ENCODE results near the gene CHURC1. TPM values are rescaled to one million over a fixed set of nuclear protein-coding genes. Genes with fewer than 3 reads are reported as not detected.

Gene CHURC1
- polyA plus RNA-seq, 3 donors = 20.3 to 52.4 (median 46.9) TPM

- no peak overlapping the region for H3K27ac ChIP-seq (ENCODE audit: low read depth, low read length)
- WGBS, 3 donors = 94 to 97% (median 95%) methylated on average over 8 of the region's 8 CpGs
Observed at GRCh38 chr14:64950889-64951288, 36.6 kb downstream of the CHURC1 start.

GRCh38 chr14:64951291-64951690 lies 37.0 kb downstream of the CHURC1 start:
- 95 to 97% (median 96%) methylated on average over 7 to 8 of the region's 8 CpGs for WGBS, 3 donors
- H3K27ac ChIP-seq (ENCODE audit: low read depth, low read length) = no peak overlapping the region

- H3K27ac ChIP-seq (ENCODE audit: low read depth, low read length) = no peak overlapping the region
Observed at GRCh38 chr14:64951724-64952123, 37.5 kb downstream of the CHURC1 start.

DNA sequence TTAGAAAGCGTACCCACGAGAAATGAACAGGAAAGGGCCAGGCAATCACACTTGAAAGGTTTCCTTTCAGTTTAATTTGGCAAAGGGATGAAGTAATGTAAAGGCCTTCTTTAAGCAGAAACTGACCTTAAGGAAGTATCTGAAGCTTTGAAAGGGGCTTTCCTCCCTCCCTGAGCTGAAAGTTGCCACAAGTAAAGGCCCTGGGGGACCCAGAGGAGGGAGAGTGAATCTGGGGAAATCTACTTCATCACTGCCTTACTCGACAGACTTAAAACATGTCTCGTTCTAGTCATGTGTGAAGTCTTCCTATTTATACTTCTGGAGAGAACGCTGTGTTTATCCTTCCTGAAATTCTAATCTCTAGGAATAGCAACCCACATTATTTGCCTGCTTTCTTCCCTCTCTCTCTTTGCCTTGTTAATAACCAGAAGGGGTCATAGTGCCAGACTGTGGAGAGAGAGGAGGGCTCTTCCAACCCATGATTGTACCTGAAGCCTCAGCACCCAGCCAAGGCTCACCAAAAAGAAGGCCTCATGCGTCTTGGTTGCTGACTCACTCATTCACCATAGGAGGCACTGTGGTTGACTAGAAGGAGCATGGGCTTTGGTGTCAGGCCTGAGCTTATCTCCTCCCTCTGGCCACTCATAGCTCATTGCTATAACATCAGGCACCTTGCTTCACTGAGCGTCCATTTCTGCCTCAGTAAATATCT lies 38.5 kb downstream of the CHURC1 start:
- 78 to 82% (median 78%) methylated on average over 7 of the region's 7 CpGs for WGBS, 3 donors
- no peak overlapping the region for H3K27ac ChIP-seq (ENCODE audit: low read depth, low read length)

- 92 to 95% (median 93%) methylated on average over 8 of the region's 8 CpGs for WGBS, 3 donors
- no peak overlapping the region for H3K27ac ChIP-seq (ENCODE audit: low read depth, low read length)
Observed at GRCh38 chr14:64953310-64953654, 39.0 kb downstream of the CHURC1 start.

DNA sequence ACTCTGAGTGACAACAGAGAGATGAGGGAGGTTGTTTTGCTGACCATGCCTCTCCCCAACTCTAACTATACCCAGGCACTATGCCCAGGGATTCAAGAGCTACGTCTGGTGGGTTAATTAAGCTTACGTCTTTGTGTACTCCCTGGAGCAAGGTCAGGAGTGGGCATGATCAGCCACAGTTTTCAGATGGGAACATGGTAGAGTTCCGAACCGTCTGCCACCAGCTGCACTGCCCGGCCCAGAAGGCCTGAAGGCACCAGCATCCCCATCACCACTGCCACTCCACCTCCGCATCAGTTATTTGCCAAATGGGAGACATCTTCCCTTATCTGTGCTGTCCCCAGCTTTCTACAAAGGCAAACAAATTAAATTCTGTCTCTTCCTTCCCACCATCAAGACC lies 39.4 kb downstream of the CHURC1 start:
- H3K27ac ChIP-seq (ENCODE audit: low read depth, low read length) = no peak overlapping the region
- 91 to 96% (median 95%) methylated on average over 6 of the region's 6 CpGs for WGBS, 3 donors

DNA sequence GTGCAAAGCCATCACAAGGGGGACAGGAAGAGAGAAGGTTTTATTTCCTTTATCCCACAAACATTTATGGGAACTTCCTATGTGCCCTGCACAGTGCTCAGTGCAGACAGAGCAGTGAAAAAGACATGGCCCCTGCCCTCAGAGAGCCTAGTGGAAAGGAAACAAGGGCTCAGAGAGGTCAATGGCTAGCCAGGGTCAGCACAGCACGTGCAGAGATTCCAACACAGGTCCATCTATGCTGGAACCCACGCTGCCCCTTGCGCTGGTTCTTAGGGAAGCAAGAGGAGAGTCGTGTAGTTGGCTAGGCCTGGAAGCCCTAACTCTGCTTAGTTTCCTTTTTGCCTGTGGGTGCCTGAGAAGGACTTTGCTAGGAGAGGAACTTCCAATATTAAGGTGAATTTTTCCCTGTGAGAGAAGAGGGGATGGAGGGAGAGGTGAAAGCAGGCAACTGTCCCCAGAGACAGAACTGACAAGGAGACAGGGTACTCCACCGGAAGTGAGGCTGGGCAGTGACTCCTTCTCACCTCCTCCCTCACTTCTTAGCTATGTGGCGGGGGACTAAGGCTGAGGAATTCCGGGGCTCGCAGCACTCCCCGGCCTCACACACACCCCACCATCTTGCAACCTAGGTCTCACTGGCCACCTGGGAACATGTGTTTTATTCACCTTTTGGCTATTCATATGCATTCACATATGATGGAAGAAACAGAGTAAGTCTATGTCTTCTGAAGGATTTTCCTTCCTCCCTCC lies 40.4 kb downstream of the CHURC1 start:
- no peak overlapping the region for H3K27ac ChIP-seq (ENCODE audit: low read depth, low read length)
- WGBS, 3 donors = 88 to 91% (median 91%) methylated on average over 9 of the region's 9 CpGs

GRCh38 chr14:64955297-64955696 lies 41.0 kb downstream of the CHURC1 start:
- WGBS, 3 donors = 33 to 94% (median 89%) methylated on average over 6 of the region's 6 CpGs
- no peak overlapping the region for H3K27ac ChIP-seq (ENCODE audit: low read depth, low read length)

DNA sequence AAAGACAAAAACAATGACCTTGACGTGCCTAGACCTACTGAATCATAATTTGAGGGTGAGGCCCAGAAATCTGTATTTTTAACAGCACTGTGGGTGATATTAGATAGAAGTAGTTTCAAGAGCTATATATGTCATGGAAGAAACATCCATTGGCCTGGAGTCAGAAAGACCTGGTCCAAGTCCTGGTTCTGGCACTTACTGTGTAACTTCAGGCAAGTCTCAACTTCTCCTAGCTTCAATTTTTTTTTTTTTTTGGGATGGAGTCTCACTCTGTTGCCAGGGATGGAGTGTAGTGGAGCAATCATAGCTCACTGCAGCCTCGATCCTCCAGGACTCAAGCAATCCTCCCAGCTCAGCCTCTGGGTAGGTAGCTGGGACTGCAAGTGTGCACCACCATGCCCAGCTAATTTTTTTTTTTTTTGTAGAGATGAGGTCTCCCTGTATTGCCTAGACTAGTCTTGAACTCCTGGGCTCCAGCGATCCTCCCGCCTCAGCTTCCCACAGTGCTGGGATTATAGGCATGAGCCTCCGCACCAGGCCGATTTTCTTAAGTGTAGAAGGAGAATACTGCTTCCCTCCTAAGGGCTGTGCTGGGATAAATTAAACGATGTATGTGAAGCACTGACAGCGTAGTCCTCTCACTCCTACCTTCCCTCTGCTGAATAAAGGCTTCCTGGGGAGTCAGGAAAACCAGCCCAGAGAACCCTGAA lies 42.6 kb downstream of the CHURC1 start:
- WGBS, 3 donors = 85 to 94% (median 92%) methylated on average over 8 of the region's 8 CpGs
- no peak overlapping the region for H3K27ac ChIP-seq (ENCODE audit: low read depth, low read length)

- WGBS, 3 donors = 91 to 94% (median 93%) methylated on average over 2 of the region's 2 CpGs
- H3K27ac ChIP-seq (ENCODE audit: low read depth, low read length) = no peak overlapping the region
Observed at GRCh38 chr14:64958201-64958600, 43.9 kb downstream of the CHURC1 start.

DNA sequence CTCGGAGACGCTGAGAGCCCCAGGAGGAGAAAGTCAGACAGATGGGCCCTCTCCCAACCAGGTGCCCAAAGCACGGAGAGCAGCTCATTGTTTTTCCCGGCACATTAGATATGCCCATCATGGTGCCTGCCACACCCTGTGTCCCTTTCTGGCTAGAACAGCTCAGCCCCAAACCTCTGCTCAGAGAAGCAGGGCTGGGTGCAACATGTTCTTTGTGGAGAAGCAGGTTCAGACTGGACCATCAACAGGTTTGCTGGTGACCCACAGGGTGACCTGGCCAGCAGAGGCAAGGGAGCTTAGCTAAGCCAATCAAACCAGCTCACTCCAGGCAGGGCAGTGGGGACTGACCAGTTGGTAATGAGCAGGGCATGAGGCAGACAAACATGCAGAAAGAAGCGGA lies 44.5 kb downstream of the CHURC1 start:
- no peak overlapping the region for H3K27ac ChIP-seq (ENCODE audit: low read depth, low read length)
- WGBS, 3 donors = 77 to 95% (median 93%) methylated on average over 5 of the region's 5 CpGs

- WGBS, 3 donors = 33 to 72% (median 67%) methylated on average over 5 of the region's 5 CpGs
- H3K27ac ChIP-seq (ENCODE audit: low read depth, low read length) = no peak overlapping the region
Observed at GRCh38 chr14:64960762-64961276, 46.6 kb downstream of the CHURC1 start.

DNA sequence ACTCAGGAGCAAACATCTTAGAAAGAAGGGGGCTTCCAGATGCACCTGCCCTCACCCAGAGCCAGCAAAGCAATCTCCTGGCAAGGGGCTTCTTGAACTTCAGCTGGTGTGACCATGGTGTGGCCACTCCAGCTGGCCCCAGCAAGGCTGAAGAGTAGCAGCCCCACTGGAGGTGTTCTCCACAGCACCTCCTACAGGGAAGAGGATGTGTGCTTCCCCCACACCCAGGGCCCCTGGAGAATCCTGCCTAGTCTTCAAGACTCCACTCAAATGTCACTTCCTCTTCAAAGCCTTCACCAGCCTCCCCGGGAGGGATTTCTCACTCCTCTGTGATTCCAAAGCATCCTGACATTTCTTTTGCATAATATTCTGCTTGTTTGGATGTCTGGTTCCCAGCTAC lies 49.4 kb downstream of the CHURC1 start:
- H3K27ac ChIP-seq (ENCODE audit: low read depth, low read length) = no peak overlapping the region
- 59 to 70% (median 60%) methylated on average over 1 of the region's 1 CpG for WGBS, 3 donors

GRCh38 chr14:64965356-64966000 lies 51.2 kb downstream of the CHURC1 start:
- WGBS, 3 donors = 76 to 89% (median 88%) methylated on average over 15 of the region's 15 CpGs
- no peak overlapping the region for H3K27ac ChIP-seq (ENCODE audit: low read depth, low read length)

DNA sequence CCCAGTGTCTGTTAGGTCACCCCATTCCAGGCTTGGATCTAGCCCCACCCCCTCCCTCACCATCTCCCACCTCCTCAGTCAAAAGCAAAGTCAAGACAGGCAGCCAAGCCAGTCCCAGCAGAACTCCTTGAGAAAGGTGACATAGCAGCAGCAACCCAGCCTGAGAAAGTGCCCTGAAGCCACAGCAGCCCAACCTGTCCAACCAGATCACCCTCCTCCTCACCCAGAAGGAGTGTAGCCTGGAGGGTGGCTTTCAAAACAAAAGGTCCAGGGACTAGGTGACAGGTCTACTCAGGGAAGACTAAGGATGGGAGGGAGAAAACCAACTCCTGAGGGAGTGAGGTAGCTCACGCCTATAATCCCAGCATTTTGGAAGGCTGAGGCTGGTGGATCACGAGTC lies 52.7 kb downstream of the CHURC1 start:
- H3K27ac ChIP-seq (ENCODE audit: low read depth, low read length) = no peak overlapping the region
- WGBS, 3 donors = 94 to 100% (median 95%) methylated on average over 2 of the region's 2 CpGs

DNA sequence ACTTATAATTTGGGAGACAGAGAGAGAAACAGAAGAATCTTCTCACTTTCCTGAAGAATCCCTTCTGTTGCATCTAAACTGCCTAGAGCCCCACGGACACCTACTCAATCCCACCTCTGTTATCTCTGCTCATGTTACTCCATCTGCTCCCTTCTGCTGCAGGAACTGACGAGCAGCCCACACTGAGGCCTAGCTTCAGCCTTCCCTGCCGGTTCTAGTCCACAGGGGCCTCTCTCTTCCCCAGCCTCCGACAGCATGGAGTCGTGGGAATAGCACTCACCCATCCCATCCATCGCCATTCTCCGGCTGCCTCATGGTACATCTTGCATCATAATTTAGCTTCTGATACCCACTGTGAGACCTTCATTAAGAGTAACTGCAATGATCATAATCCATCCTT lies 53.9 kb downstream of the CHURC1 start:
- no peak overlapping the region for H3K27ac ChIP-seq (ENCODE audit: low read depth, low read length)
- WGBS, 3 donors = 89 to 93% (median 92%) methylated on average over 7 of the region's 7 CpGs

DNA sequence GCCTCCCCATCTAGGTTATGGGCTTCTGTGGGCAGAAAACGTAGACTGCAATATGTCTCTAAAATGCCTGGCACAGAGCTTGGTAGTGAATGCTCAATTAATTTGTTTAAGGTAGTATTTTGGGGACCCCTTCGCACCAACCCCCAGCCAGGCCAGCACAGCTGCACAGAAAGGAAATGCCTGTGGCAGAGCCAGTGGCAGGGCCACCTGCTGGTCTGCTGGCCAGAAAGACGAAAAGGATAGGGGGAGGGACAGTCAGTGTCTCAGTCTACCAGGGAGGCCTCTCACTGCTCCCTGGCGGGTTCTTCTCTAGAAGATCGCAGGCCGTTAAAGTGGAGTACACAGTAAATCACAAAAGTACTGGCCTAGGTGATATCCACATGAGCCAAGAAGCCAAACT lies 54.4 kb downstream of the CHURC1 start:
- H3K27ac ChIP-seq (ENCODE audit: low read depth, low read length) = no peak overlapping the region
- WGBS, 3 donors = 79 to 88% (median 87%) methylated on average over 6 of the region's 6 CpGs

DNA sequence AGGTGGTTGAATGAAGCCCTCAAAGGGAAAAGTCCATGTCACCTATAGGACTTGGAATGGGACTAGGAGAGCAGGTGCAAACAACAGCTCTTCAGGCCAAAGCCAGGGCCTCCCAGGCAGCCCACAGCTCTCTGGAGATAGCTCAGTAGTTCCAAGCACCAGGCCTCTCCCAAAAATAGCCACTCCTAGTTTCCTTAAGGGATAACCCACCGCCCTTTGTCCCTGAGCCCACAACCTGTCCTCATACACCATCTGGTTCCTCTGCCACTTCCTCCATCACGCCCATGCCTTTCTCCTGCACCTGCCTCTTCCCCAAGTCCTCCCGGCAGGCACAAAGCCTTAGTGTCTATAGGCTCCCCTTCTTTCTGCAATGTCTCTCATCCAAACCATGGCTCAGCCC lies 55.8 kb downstream of the CHURC1 start:
- H3K27ac ChIP-seq (ENCODE audit: low read depth, low read length) = no peak overlapping the region
- 51 to 78% (median 77%) methylated on average over 3 of the region's 3 CpGs for WGBS, 3 donors

Measured in adipose tissue (tissue), 3 donors.